ENCODE results near the gene SLC43A1.

SLC43A1 gene

GRCh38 chr11:57515332-57516060, at the start of gene SLC43A1:
SLC43A1 (minus strand) TSS chr11:57515702; CDS start chr11:57514111, 1,591 bp downstream.
- peak; percentile 17 for ATAC-seq
- Mint-ChIP-seq H3K36me3 (ENCODE audit: low read depth) (peaks cover 3% of the 10 kb centered on the region), H3K27ac (peak within 1 kb of the TSS; percentile 96), H3K4me1 (peaks cover 31% of the 10 kb centered on the region), H3K9me3 (no peaks in the 10 kb centered on the region), H3K27me3 (no peaks in the 10 kb centered on the region), H3K4me3 (peak within 1 kb of the TSS; percentile 97)
- peak; percentile 47 for DNase-seq

GRCh38 chr11:57562596-57562995, 47.1 kb upstream of the SLC43A1 start:
- Mint-ChIP-seq H3K4me3 (no peak overlapping the region), H3K27ac (no peak overlapping the region), H3K27me3 (no peaks in the 10 kb centered on the region), H3K4me1 (peaks cover 41% of the 10 kb centered on the region), H3K9me3 (no peaks in the 10 kb centered on the region), H3K36me3 (ENCODE audit: low read depth) (peaks cover 25% of the 10 kb centered on the region)
- DNase-seq (no peak), ATAC-seq (no peak)

GRCh38 chr11:57560146-57560545, 44.6 kb upstream of the SLC43A1 start:
- H3K4me1 Mint-ChIP-seq, result peaks cover 31% of the 10 kb centered on the region
- no peaks in the 10 kb centered on the region for H3K27me3 Mint-ChIP-seq
- H3K36me3 Mint-ChIP-seq (ENCODE audit: low read depth), result peaks cover 37% of the 10 kb centered on the region
- DNase-seq, result no peak
- H3K27ac Mint-ChIP-seq, result no peak overlapping the region
- no peak for ATAC-seq
- no peak overlapping the region for H3K4me3 Mint-ChIP-seq
- H3K9me3 Mint-ChIP-seq, result no peaks in the 10 kb centered on the region

GRCh38 chr11:57556041-57556440, 40.5 kb upstream of the SLC43A1 start:
- Mint-ChIP-seq H3K27ac (no peak overlapping the region), H3K4me1 (peaks cover under 1% of the 10 kb centered on the region), H3K9me3 (no peaks in the 10 kb centered on the region), H3K4me3 (no peak overlapping the region), H3K36me3 (ENCODE audit: low read depth) (peaks cover 53% of the 10 kb centered on the region), H3K27me3 (no peaks in the 10 kb centered on the region)
- ATAC-seq (no peak), DNase-seq (no peak)

GRCh38 chr11:57555393-57555792, 39.9 kb upstream of the SLC43A1 start:
- H3K27ac Mint-ChIP-seq, result no peak overlapping the region
- no peak for ATAC-seq
- H3K27me3 Mint-ChIP-seq, result no peaks in the 10 kb centered on the region
- H3K36me3 Mint-ChIP-seq (ENCODE audit: low read depth), result peaks cover 53% of the 10 kb centered on the region
- no peak overlapping the region for H3K4me3 Mint-ChIP-seq
- H3K9me3 Mint-ChIP-seq, result no peaks in the 10 kb centered on the region
- no peaks in the 10 kb centered on the region for H3K4me1 Mint-ChIP-seq
- DNase-seq, result no peak

- no peak overlapping the region for H3K27ac Mint-ChIP-seq
- H3K36me3 Mint-ChIP-seq (ENCODE audit: low read depth), result peaks cover 55% of the 10 kb centered on the region
- no peak for DNase-seq
- no peak for ATAC-seq
- H3K27me3 Mint-ChIP-seq, result no peaks in the 10 kb centered on the region
- no peak overlapping the region for H3K4me3 Mint-ChIP-seq
- no peaks in the 10 kb centered on the region for H3K9me3 Mint-ChIP-seq
- peaks cover 11% of the 10 kb centered on the region for H3K4me1 Mint-ChIP-seq
These were observed 37.0 kb upstream of the SLC43A1 start for GRCh38 chr11:57552479-57552878.

GRCh38 chr11:57551941-57552340, 36.4 kb upstream of the SLC43A1 start:
- DNase-seq (no peak), ATAC-seq (no peak)
- Mint-ChIP-seq H3K4me3 (no peak overlapping the region), H3K27ac (peak overlapping the region; percentile 26), H3K36me3 (ENCODE audit: low read depth) (peaks cover 54% of the 10 kb centered on the region), H3K4me1 (peaks cover 16% of the 10 kb centered on the region), H3K27me3 (no peaks in the 10 kb centered on the region), H3K9me3 (no peaks in the 10 kb centered on the region)

- Mint-ChIP-seq H3K4me3 (no peak overlapping the region), H3K9me3 (no peaks in the 10 kb centered on the region), H3K4me1 (peaks cover 16% of the 10 kb centered on the region), H3K27ac (no peak overlapping the region), H3K36me3 (ENCODE audit: low read depth) (peaks cover 47% of the 10 kb centered on the region), H3K27me3 (no peaks in the 10 kb centered on the region)
- ATAC-seq (no peak), DNase-seq (no peak)
These were observed 34.5 kb upstream of the SLC43A1 start for GRCh38 chr11:57549983-57550382.

- DNase-seq (peak; percentile 27), ATAC-seq (peak; percentile 73)
- no peaks in the 10 kb centered on the region for H3K9me3 Mint-ChIP-seq
- H3K4me3 Mint-ChIP-seq, result no peak overlapping the region
- peaks cover 36% of the 10 kb centered on the region for H3K36me3 Mint-ChIP-seq (ENCODE audit: low read depth)
- H3K27me3 Mint-ChIP-seq, result no peaks in the 10 kb centered on the region
- peak overlapping the region; percentile 82 for H3K27ac Mint-ChIP-seq
- peaks cover 16% of the 10 kb centered on the region for H3K4me1 Mint-ChIP-seq
These were observed 32.4 kb upstream of the SLC43A1 start for GRCh38 chr11:57547854-57548377.

- H3K27me3 Mint-ChIP-seq, result no peaks in the 10 kb centered on the region
- H3K36me3 Mint-ChIP-seq (ENCODE audit: low read depth), result peaks cover 26% of the 10 kb centered on the region
- H3K27ac Mint-ChIP-seq, result peak overlapping the region; percentile 82
- no peak overlapping the region for H3K4me3 Mint-ChIP-seq
- peak; percentile 41 for ATAC-seq
- H3K9me3 Mint-ChIP-seq, result no peaks in the 10 kb centered on the region
- peaks cover 16% of the 10 kb centered on the region for H3K4me1 Mint-ChIP-seq
- no peak for DNase-seq
These were observed 31.5 kb upstream of the SLC43A1 start for GRCh38 chr11:57546869-57547475.

GRCh38 chr11:57546451-57546850, 30.9 kb upstream of the SLC43A1 start:
- DNase-seq (no peak), ATAC-seq (no peak)
- H3K36me3 Mint-ChIP-seq (ENCODE audit: low read depth), result peaks cover 21% of the 10 kb centered on the region
- no peaks in the 10 kb centered on the region for H3K9me3 Mint-ChIP-seq
- no peak overlapping the region for H3K4me3 Mint-ChIP-seq
- no peaks in the 10 kb centered on the region for H3K27me3 Mint-ChIP-seq
- H3K27ac Mint-ChIP-seq, result peak overlapping the region; percentile 18
- peaks cover 16% of the 10 kb centered on the region for H3K4me1 Mint-ChIP-seq

- Mint-ChIP-seq H3K4me1 (peaks cover 16% of the 10 kb centered on the region), H3K27ac (no peak overlapping the region), H3K4me3 (no peak overlapping the region), H3K36me3 (ENCODE audit: low read depth) (peaks cover 21% of the 10 kb centered on the region), H3K27me3 (no peaks in the 10 kb centered on the region), H3K9me3 (no peaks in the 10 kb centered on the region)
- DNase-seq, result no peak
- ATAC-seq, result no peak
These were observed 30.4 kb upstream of the SLC43A1 start for GRCh38 chr11:57545883-57546282.

- peaks cover 16% of the 10 kb centered on the region for H3K4me1 Mint-ChIP-seq
- DNase-seq (no peak), ATAC-seq (no peak)
- H3K9me3 Mint-ChIP-seq, result no peaks in the 10 kb centered on the region
- H3K27ac Mint-ChIP-seq, result no peak overlapping the region
- peaks cover 16% of the 10 kb centered on the region for H3K36me3 Mint-ChIP-seq (ENCODE audit: low read depth)
- H3K27me3 Mint-ChIP-seq, result no peaks in the 10 kb centered on the region
- no peak overlapping the region for H3K4me3 Mint-ChIP-seq
These were observed 29.1 kb upstream of the SLC43A1 start for GRCh38 chr11:57544566-57544965.

GRCh38 chr11:57543593-57543992, 28.1 kb upstream of the SLC43A1 start:
- H3K36me3 Mint-ChIP-seq (ENCODE audit: low read depth), result peaks cover 12% of the 10 kb centered on the region
- DNase-seq (no peak), ATAC-seq (no peak)
- no peak overlapping the region for H3K4me3 Mint-ChIP-seq
- no peaks in the 10 kb centered on the region for H3K27me3 Mint-ChIP-seq
- H3K9me3 Mint-ChIP-seq, result no peaks in the 10 kb centered on the region
- no peak overlapping the region for H3K27ac Mint-ChIP-seq
- H3K4me1 Mint-ChIP-seq, result peaks cover 15% of the 10 kb centered on the region

- peaks cover 6% of the 10 kb centered on the region for H3K4me1 Mint-ChIP-seq
- no peak for ATAC-seq
- H3K4me3 Mint-ChIP-seq, result no peak overlapping the region
- no peak for DNase-seq
- H3K36me3 Mint-ChIP-seq (ENCODE audit: low read depth), result peaks cover 7% of the 10 kb centered on the region
- no peaks in the 10 kb centered on the region for H3K27me3 Mint-ChIP-seq
- no peaks in the 10 kb centered on the region for H3K9me3 Mint-ChIP-seq
- H3K27ac Mint-ChIP-seq, result peak overlapping the region; percentile 17
These were observed 27.1 kb upstream of the SLC43A1 start for GRCh38 chr11:57542582-57542981.

Data from activated naive CD8-positive, alpha-beta T cell treated with anti-CD3 and anti-CD28 coated beads, Interleukin-2, amount 50 U/mL, for 24 hours (primary cell).